OCI-LY3 (cell line): ENCODE results near the gene EPB41L5.

Experiments used
- H2AFZ ChIP-seq: fragments of 200-600, 300-600 bp; shearing (Covaris generic); 2 replicates; pipeline ENCODE4 v1.6.0; 2014; ENCODE audit warnings: antibody characterized with exemption, low read depth, low read length
- H3K27ac ChIP-seq: fragments of 200-600, 300-600 bp; sonication (generic); 2 replicates; pipeline ENCODE4 v1.5.1; 2014; ENCODE audit warnings: mild to moderate bottlenecking, low read length, moderate library complexity, mixed read lengths
- H3K27me3 ChIP-seq: fragments of 200-600, 300-600 bp; sonication (generic); 2 replicates; pipeline ENCODE4 v1.6.1; 2014; ENCODE audit warnings: low read depth, low read length, mixed read lengths
- H3K36me3 ChIP-seq: fragments of 200-600, 300-600 bp; sonication (generic); replicated peaks from 2 replicates; pipeline ENCODE3; 2014; ENCODE audit warnings: low read depth, low read length, mixed read lengths
- H3K4me1 ChIP-seq: fragments of 300-600, 200-600 bp; sonication (generic); 2 replicates; pipeline ENCODE4 v1.6.1; 2014; ENCODE audit warnings: low read length, mixed read lengths
- H3K4me2 ChIP-seq: fragments of 200-600, 300-600 bp; sonication (generic); 2 replicates; pipeline ENCODE4 v1.6.1; 2014; ENCODE audit warnings: low read length, mixed read lengths
- H3K4me3 ChIP-seq: fragments of 300-600, 200-600 bp; sonication (generic); 2 replicates; pipeline ENCODE4 v1.5.1; 2014; ENCODE audit warnings: antibody characterized with exemption, mild to moderate bottlenecking, low read length, moderate library complexity
- H3K79me2 ChIP-seq: fragments of 300-600, 200-600 bp; shearing (Covaris generic); 2 replicates; pipeline ENCODE4 v1.6.1; 2014; ENCODE audit warnings: mild to moderate bottlenecking, low read length, mixed read lengths
- H3K9ac ChIP-seq: fragments of 300-600, 200-600 bp; shearing (Covaris generic); 2 replicates; pipeline ENCODE4 v1.6.0; 2014; ENCODE audit warnings: mild to moderate bottlenecking, low read length, moderate library complexity
- H3K9me3 ChIP-seq: fragments of 200-600, 300-600 bp; shearing (Covaris generic); 2 replicates; pipeline ENCODE4 v1.6.1; 2014; ENCODE audit warnings: low read length, mixed read lengths; ENCODE audit not compliant: insufficient read depth
- H4K20me1 ChIP-seq: fragments of 200-600, 300-600 bp; sonication (generic); 2 replicates; pipeline ENCODE4 v1.6.1; 2016; ENCODE audit warnings: low read length, mixed read lengths; ENCODE audit not compliant: insufficient read depth
- EZH2phosphoT487 ChIP-seq: fragments of 200-600 bp; shearing (Covaris generic); IDR thresholded peaks from 2 replicates; pipeline ENCODE4 v1.6.1; 2018; ENCODE audit warnings: antibody characterized with exemption, mixed run types, low read depth
- TF ChIP-seq, protein P1 (sequence below): fragments of 200-600, 300-600 bp; sonication (generic); IDR thresholded peaks from 2 replicates; pipeline ENCODE4 v1.5.1; 2014; ENCODE audit warnings: antibody characterized with exemption, low read length, low read depth

EPB41L5 gene

GRCh38 chr2:120077896-120078295 is 65.0 kb downstream of the EPB41L5 start:
- Histone ChIP-seq H3K79me2 (peaks cover 4% of the 10 kb centered on the region; the same call in 1 of the 2 replicates), H2AFZ (no peak overlapping the region), H3K27ac (no peak overlapping the region), H3K9me3 (no peaks in the 10 kb centered on the region), H3K9ac (no peak overlapping the region), H3K4me2 (no peak overlapping the region), H3K36me3 (peaks cover 37% of the 10 kb centered on the region), H3K4me1 (no peaks in the 10 kb centered on the region), H3K4me3 (no peak overlapping the region), H4K20me1 (0 out of 2 replicates have a peak, but pooled peaks cover 1% of the 10 kb centered on the region), H3K27me3 (no peaks in the 10 kb centered on the region)
- TF ChIP-seq, protein P1, sequence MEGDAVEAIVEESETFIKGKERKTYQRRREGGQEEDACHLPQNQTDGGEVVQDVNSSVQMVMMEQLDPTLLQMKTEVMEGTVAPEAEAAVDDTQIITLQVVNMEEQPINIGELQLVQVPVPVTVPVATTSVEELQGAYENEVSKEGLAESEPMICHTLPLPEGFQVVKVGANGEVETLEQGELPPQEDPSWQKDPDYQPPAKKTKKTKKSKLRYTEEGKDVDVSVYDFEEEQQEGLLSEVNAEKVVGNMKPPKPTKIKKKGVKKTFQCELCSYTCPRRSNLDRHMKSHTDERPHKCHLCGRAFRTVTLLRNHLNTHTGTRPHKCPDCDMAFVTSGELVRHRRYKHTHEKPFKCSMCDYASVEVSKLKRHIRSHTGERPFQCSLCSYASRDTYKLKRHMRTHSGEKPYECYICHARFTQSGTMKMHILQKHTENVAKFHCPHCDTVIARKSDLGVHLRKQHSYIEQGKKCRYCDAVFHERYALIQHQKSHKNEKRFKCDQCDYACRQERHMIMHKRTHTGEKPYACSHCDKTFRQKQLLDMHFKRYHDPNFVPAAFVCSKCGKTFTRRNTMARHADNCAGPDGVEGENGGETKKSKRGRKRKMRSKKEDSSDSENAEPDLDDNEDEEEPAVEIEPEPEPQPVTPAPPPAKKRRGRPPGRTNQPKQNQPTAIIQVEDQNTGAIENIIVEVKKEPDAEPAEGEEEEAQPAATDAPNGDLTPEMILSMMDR = no peak
- TF ChIP-seq EZH2phosphoT487 = no peak

DNA sequence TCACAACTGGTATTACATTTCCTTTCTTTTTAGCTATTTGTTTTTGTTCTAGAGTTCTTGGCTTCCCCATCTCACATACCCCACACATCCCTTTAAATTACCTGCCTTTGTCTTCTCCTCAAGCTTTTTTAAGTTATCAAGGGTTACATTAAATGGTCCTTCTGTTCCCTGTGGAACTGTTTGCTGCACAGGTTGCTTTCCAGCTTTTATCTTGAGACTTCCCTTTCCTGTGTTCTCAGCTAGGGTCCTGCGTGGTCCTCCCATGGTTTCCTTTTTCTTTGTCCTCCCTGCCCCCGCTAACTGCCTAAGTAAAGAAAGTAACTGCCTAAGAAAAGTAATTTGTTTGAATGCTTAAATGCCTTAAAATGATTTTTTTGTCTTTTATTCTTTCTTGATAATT is 66.8 kb downstream of the EPB41L5 start:
- Histone ChIP-seq H3K4me1 (no peaks in the 10 kb centered on the region), H3K4me2 (no peak overlapping the region), H3K79me2 (peaks cover 4% of the 10 kb centered on the region; the same call in 1 of the 2 replicates), H3K4me3 (no peak overlapping the region), H3K27me3 (no peaks in the 10 kb centered on the region), H3K9me3 (no peaks in the 10 kb centered on the region), H3K27ac (no peak overlapping the region), H2AFZ (no peak overlapping the region), H3K36me3 (peaks cover 37% of the 10 kb centered on the region), H3K9ac (no peak overlapping the region), H4K20me1 (no peaks in the 10 kb centered on the region)
- no peak for TF ChIP-seq EZH2phosphoT487
- TF ChIP-seq, protein P1 = no peak

- Histone ChIP-seq H2AFZ (no peak overlapping the region), H3K27me3 (no peaks in the 10 kb centered on the region), H4K20me1 (no peaks in the 10 kb centered on the region), H3K4me3 (no peak overlapping the region), H3K36me3 (peaks cover 67% of the 10 kb centered on the region), H3K27ac (no peak overlapping the region), H3K4me2 (no peak overlapping the region), H3K79me2 (no peaks in the 10 kb centered on the region), H3K4me1 (no peaks in the 10 kb centered on the region), H3K9ac (no peak overlapping the region), H3K9me3 (no peaks in the 10 kb centered on the region)
- no peak for TF ChIP-seq EZH2phosphoT487
- TF ChIP-seq, protein P1 = no peak
Measured at GRCh38 chr2:120091436-120091835, 78.6 kb downstream of the EPB41L5 start.

DNA sequence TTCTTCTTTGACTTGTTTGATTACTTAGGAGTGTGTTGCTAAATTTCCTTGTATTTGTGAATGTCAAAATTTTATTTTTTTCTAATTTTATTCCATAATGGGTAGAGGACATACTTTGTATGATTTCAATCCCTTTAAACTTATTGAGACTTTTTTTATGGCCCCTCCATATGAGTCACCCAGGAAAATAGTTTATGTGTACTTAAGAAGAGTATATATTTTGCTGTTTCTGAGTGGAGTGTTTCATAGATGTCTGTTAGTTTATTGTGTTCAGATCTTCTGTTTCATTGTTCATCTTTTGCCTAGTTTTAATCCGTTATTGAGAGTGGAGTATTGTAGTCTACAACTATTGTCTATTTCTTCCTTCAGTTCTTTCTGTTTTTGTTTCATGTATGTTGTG is 81.9 kb downstream of the EPB41L5 start:
- H3K4me2 ChIP-seq = no peak overlapping the region
- H3K4me1 ChIP-seq = no peaks in the 10 kb centered on the region
- H4K20me1 ChIP-seq = no peaks in the 10 kb centered on the region
- H3K9ac ChIP-seq = no peak overlapping the region
- no peaks in the 10 kb centered on the region for H3K79me2 ChIP-seq
- TF ChIP-seq, protein P1 = no peak
- no peak for TF ChIP-seq EZH2phosphoT487
- no peak overlapping the region for H3K27ac ChIP-seq
- no peak overlapping the region for H2AFZ ChIP-seq
- peaks cover 65% of the 10 kb centered on the region for H3K36me3 ChIP-seq
- no peaks in the 10 kb centered on the region for H3K9me3 ChIP-seq
- no peak overlapping the region for H3K4me3 ChIP-seq
- no peaks in the 10 kb centered on the region for H3K27me3 ChIP-seq
